Gastroesophageal sphincter (tissue), 3 donors: ENCODE results near the gene PLEKHO2.

Experiments used
- EP300 ChIP-seq: sonication (generic); formaldehyde crosslinking; IDR thresholded peaks from one replicate; pipeline ENCODE4 v1.6.1; 2017; ENCODE audit warnings: antibody characterized with exemption, mild to moderate bottlenecking
- POLR2A ChIP-seq, 2 donors: fragments of 450-650 bp; IDR thresholded peaks; one replicate each; pipeline ENCODE4 v1.6.1; 2017; ENCODE audit warnings: antibody characterized with exemption in 2 of 2, mild to moderate bottlenecking in 2 of 2, moderate library complexity in 1 of 2
- POLR2AphosphoS5 ChIP-seq: sonication (generic); formaldehyde crosslinking; IDR thresholded peaks from one replicate; pipeline ENCODE4 v1.6.1; 2017; ENCODE audit warnings: antibody characterized with exemption
- TF ChIP-seq, protein P1 (sequence below), 4 experiments: fragments of 200-600 bp in 2 of 4; fragments of 450-650 bp in 2 of 4; sonication (generic) in 1 of 4; IDR thresholded peaks; one replicate each; pipeline ENCODE4 v1.5.1; 2017 to 2019; ENCODE audit warnings: antibody characterized with exemption in 4 of 4, mild to moderate bottlenecking in 2 of 4, moderate library complexity in 2 of 4

DNA sequence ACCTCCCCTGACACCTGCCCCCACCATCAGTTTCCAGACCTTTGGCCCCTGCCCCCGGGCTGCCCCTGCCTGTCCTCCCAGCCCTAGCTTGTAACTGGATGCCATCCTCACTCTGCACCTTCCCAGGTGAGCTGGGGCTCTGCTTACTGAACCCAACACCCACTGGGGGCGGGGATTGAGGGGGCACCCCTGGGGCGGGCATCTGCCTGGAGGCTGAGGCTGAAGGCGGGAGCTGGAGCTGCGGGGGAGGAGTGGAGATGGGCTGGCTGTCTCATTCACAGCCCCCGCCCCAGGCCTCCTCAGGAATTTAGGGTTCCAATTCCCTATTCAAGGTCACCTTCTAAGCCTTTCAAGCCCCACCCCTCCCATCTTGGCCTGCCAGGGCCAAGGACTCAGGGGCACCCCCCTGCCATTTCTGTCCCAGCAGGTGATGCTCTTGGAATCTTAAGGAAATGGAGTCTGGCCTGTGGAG is 33.9 kb upstream of the PLEKHO2 start:
- TF ChIP-seq, protein P1, sequence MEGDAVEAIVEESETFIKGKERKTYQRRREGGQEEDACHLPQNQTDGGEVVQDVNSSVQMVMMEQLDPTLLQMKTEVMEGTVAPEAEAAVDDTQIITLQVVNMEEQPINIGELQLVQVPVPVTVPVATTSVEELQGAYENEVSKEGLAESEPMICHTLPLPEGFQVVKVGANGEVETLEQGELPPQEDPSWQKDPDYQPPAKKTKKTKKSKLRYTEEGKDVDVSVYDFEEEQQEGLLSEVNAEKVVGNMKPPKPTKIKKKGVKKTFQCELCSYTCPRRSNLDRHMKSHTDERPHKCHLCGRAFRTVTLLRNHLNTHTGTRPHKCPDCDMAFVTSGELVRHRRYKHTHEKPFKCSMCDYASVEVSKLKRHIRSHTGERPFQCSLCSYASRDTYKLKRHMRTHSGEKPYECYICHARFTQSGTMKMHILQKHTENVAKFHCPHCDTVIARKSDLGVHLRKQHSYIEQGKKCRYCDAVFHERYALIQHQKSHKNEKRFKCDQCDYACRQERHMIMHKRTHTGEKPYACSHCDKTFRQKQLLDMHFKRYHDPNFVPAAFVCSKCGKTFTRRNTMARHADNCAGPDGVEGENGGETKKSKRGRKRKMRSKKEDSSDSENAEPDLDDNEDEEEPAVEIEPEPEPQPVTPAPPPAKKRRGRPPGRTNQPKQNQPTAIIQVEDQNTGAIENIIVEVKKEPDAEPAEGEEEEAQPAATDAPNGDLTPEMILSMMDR (IDR thresholded peaks at IDR 0.05), result no peak
- TF ChIP-seq POLR2A (IDR thresholded peaks at IDR 0.05) (no peak), EP300 (no peak), POLR2AphosphoS5 (no peak)
